Stimulated activated CD4-positive, alpha-beta T cell treated with anti-CD3 and anti-CD28 coated beads, TNF-alpha, amount 100 ng/mL, for 24 hours (primary cell): ENCODE measurements around the gene TBX1.

ENCODE experiments used
- DNase-seq, 3 experiments: peaks; one replicate each; pipeline ENCODE4 v3.0.0-alpha.2; 2020; ENCODE audit warnings: low read depth in 3 of 3

TBX1 gene

GRCh38 chr22:19760058-19760950 lies at the start of gene TBX1:
TBX1 (plus strand) TSS chr22:19760778; CDS start chr22:19760844, 66 bp downstream.
- no peak for DNase-seq

DNA sequence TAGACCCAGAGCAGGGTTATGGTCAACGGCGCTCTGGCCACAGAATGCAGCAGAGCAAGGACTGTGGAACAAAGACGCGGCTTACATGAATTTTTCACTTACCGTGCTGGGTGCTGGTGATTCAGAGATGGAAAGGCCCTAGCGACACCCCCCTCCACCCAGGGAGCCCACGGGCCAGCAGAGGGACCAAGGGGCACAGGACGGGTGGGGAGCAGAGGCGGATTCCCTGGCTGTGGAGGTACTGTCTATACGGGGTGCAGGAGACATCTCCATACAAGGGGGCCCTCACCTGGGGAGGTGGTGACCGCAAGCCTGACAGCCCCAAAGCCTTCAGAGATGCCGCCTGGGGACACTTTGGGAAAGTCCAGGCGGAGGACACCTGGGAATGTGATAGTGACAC lies 47.3 kb upstream of the TBX1 start:
- DNase-seq = no peak

- no peak for DNase-seq
Measured at GRCh38 chr22:19713650-19714311, 46.8 kb upstream of the TBX1 start.

DNA sequence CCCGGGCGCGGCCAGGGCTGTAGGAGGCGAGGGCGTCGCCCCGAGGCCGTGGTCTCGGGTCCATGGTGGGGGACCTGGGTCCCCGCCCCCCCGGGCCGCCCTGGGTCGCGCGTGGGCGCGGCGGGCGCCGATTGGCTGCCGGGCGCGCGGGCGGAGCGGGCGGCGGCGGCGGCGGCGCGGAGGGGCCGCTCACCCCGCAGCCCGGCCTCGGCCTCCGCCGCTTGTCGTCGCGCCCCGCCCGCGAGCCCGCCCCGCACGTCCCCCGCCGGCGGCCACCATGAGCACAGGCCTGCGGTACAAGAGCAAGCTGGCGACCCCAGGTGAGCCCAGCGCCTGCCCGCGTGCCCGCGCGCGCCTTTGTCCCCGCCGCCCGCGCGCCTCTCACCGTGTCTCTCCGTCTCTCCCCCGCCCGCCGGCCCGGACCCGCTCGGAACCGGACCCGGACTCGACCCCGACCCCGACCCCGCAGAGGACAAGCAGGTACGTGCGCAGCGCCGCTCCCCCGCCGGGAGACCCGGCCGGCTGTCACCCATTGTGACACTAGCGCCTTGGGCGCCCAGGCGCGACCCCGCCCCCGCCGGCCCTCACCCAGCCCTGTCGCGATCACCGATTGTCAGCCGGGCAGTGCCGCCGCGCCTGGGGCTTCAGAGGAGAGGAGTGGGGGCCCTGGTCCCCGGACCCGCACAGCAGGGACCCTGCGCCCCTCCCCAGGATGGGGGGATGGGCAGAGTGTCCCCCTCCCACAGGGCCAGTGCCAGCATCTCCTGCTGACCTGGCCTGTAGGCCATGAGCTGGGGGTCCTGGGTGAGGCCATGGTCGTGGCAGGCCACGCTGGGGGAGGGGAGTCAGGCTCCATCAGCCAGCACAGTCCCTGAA lies 46.0 kb upstream of the TBX1 start, which contains the start of gene SEPTIN5:
SEPTIN5 (plus strand) TSS at position 192 of the 876 bp plus-strand sequence; CDS start at position 278, 86 bp downstream.
- no peak for DNase-seq

DNA sequence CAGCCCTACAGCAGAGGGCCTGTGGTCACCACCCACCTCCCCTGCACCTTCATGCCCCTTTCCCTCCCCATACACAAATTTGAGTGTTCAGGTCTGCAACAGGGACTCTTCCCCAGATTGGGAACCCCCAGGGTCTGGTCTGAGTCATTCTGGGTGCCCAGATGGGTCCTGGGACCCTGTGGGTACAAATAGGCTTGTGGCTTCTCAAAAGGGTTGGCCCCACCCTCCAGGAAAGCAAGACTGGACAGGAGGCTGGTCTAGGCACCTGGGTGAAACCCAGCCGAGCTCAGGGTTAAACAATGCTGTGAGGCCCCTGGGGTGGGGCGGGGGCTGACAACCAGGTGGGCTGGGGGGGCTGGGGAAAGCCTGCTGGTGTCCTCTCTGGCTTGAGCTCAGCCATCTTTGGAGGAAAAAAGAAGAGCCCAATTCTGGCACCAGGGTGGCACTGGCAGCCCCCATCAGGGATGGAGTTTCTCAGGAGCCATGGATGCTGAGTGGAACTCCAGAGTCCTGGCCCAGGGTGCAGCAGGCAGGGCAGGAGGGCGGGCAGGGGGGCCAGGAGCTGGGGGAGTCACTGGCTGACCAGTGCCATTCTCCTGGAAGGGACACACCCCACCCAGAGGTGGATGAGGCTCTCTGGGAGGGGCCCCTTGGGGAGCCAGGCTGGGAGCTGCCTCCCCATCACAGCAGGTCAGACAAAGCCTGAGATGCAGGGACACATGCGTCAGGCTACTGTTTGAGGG lies 45.2 kb upstream of the TBX1 start:
- no peak for DNase-seq

DNA sequence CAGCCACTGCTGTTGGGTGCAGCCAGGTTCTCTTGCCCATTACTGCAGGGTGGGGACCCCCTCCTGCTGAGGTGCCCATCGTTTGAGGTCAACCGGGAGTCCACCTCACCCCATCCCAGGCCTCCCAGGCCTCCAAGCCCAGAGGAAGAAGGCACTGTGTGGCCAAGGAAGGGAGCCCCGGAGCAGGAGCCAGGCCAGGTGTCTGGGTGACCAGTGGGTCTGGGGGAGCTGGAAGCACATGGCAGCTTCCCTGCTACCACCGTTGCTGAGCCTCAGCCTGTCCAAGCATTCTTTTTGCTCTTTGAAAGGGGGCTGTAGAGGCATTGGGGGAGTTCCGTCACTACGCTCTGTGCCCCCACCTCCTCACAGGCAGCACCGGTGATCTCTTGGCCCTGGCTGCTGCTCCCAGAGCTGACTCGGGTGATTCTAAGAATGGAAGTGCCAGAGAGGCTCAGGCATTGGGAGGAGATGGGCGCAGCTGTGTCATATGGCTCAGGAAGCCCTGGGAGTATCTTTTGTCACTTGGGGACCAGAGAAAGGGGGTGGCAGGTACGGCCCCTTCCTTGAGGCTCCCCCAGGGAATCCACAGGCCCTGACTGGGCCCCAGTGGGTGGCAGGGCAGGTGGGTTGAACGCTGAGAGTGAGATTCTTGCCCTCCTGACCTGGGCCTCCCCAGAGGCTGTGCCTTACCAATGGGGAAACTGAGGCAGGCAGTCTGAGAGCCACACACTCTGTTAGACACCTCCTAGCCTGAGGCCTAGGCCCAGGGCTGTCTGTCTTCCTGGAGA lies 44.3 kb upstream of the TBX1 start:
- no peak for DNase-seq

GRCh38 chr22:19716829-19717105 lies 43.8 kb upstream of the TBX1 start:
- DNase-seq = no peak

GRCh38 chr22:19717181-19717580 lies 43.4 kb upstream of the TBX1 start:
- DNase-seq = no peak

- DNase-seq = peak; percentile 61 to 71 (median 62)
Measured at GRCh38 chr22:19717691-19718455, 42.7 kb upstream of the TBX1 start.

DNA sequence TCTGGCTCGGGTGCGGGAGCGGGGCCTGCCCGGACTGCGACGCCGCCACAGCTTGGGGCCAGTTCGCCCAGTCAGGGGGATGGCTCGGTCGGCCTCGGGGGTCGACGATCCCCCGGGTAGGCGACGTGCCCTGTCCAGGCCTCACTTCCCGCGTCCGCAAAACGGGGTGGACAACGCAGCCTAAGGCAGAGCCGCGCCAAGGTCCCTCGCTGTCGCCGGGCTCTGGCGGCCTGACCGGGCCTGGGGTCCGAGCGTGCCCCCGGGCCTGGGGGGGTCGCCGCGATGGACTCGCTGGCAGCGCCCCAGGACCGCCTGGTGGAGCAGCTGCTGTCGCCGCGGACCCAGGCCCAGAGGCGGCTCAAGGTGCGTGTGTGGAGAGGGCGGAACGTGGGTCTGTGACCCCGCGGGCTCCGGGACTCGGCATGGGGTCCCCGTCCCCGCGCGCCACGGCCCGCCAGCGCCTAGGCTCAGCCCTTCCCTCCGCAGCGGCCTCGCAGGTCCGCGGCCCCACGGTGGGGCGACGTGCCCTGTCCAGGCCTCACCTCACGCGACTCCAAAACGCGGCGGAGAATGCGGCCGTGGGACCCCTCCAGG lies 42.0 kb upstream of the TBX1 start:
- DNase-seq = no peak

DNA sequence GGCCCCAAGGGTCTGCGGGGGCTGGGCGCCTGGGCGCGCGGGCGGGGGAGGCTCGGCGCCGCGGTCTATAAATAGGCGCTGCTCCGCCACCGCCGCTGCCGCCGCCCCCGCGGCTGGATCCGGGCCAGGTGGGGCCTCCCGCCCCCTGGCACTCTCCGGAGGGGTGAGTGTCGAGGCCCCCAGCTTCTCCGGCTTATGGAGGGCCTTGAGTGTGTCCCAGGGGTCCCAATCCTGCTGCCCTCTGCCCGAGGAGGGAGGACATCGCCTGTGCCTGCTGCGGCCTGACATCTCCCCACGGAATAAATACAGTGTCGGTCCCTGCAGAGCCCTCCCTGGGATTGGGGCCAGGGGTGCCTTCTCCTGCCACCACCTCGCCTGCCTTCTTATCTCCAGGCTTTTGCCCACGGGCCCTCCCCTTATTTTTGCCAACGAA lies 41.5 kb upstream of the TBX1 start:
- no peak for DNase-seq

GRCh38 chr22:19719488-19720021 lies 41.0 kb upstream of the TBX1 start:
- no peak for DNase-seq

DNA sequence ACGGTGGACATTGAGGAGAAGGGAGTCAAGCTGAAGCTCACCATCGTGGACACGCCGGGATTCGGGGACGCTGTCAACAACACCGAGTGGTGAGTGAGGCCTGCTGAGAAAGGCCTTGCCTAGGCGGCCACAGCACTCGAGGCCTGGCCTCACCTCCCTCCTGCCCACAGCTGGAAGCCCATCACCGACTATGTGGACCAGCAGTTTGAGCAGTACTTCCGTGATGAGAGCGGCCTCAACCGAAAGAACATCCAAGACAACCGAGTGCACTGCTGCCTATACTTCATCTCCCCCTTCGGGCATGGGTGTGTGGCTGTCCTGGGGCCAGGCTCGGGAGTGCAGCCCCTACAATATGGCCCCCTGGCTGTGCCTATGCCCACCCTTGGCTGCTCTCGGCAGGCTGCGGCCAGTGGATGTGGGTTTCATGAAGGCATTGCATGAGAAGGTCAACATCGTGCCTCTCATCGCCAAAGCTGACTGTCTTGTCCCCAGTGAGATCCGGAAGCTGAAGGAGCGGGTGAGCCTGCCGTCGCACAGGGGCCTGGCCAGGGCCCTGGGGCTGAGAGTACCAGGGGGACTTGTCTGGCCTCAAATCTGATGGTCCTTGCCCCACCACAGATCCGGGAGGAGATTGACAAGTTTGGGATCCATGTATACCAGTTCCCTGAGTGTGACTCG lies 40.3 kb upstream of the TBX1 start:
- no peak for DNase-seq

DNA sequence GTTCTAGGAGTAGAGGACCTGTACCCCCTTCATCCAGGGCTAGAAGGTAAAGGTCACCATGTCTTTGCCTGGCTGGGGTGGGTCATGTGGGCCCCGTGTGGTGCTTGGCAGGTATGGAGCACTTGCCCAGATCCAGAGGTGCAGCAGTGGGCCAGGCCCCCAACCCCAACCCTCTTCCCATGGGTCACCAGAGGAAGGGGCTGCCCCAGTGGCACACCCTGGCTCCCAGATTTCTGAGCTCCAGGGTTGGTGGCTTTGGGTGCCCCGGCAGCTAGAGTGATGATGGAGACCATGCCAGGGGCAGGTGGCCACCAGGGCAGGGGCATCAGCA lies 39.6 kb upstream of the TBX1 start:
- no peak for DNase-seq

- DNase-seq = no peak
Measured at GRCh38 chr22:19721330-19722177, 39.0 kb upstream of the TBX1 start.

GRCh38 chr22:19722178-19722981 lies 38.2 kb upstream of the TBX1 start:
- DNase-seq = no peak

GRCh38 chr22:19722982-19723231 lies 37.7 kb upstream of the TBX1 start:
- no peak for DNase-seq
